Psoas muscle (tissue), 8 donors: ENCODE measurements around the gene GXYLT1. TPM values are rescaled to one million over a fixed set of nuclear protein-coding genes. Genes with fewer than 3 reads are reported as not detected.

Source experiments
- ATAC-seq, 4 donors: fragments of 200-7000 bp; cut with Tn5 transposase; one replicate each; pipeline ENCODE4 v1.9.1; 2020; ENCODE audit warnings: moderate library complexity in 3 of 4, mild to moderate bottlenecking in 2 of 4
- DNase-seq, 2 donors: peaks; one replicate each; pipeline ENCODE4 v3.0.0-alpha.2; 2020
- H3K27ac ChIP-seq: fragments of 200-600 bp; one replicate; pipeline ENCODE4 v1.8.0; 2022
- H3K27me3 ChIP-seq, 3 donors: fragments of 200-600 bp in 1 of 3; one replicate each; pipeline versions ENCODE4 v1.6.1 to v1.8.0; 2013 to 2022; ENCODE audit warnings: low read length in 2 of 3, mild to moderate bottlenecking in 2 of 3, moderate library complexity in 1 of 3; ENCODE audit not compliant: insufficient read depth in 3 of 3
- H3K36me3 ChIP-seq, 2 donors: fragments of 200-600 bp in 1 of 2; one replicate each; pipeline versions ENCODE4 v1.6.1 to v1.8.0; 2013 to 2022; ENCODE audit warnings: low read depth in 1 of 2, mild to moderate bottlenecking in 1 of 2, moderate library complexity in 1 of 2; ENCODE audit not compliant: insufficient read depth in 1 of 2
- H3K4me1 ChIP-seq: fragments of 200-600 bp; one replicate; pipeline ENCODE4 v1.8.0; 2022
- H3K4me3 ChIP-seq: fragments of 200-600 bp; one replicate; pipeline ENCODE4 v1.8.0; 2022; ENCODE audit warnings: mild to moderate bottlenecking
- H3K9me3 ChIP-seq: fragments of 200-600 bp; one replicate; pipeline ENCODE4 v1.8.0; 2022
- CTCF ChIP-seq: fragments of 200-600 bp; IDR thresholded peaks from one replicate; pipeline ENCODE4 v1.8.0; 2022; ENCODE audit warnings: antibody characterized with exemption
- WGBS, 3 donors: extraction: QIAGEN DNeasy Blood & Tissue Kit; methylation state at CpG; one replicate each; pipeline versions ENCODE4 v1.1.6 to v1.1.7; 2013; 5-methylcytosine and 5-hydroxymethylcytosine counted together
- intact Hi-C, 2 donors: fragments of 100-400 bp; cut with DNase I; formaldehyde crosslinking; loops; one replicate each; pipeline versions ENCODE4 v1.11.0 to v1.14.2; 2022
- polyA plus RNA-seq, 3 donors: library from polyadenylated mRNA; stranded (reverse); fragments of 200-250 nt; gene quantifications; one replicate each; pipeline ENCODE4 v1.2.3, GENCODE V29; 2013
- total RNA-seq, 4 donors: library from RNA; stranded (reverse); fragmentation: NEBNext Ultra II Directional in 2 of 4; extraction: Animal tissue kit (Norgen Biotek cat#: 25700) in 2 of 4; gene quantifications; one replicate each; pipeline versions ENCODE4 v1.2.1 to v1.2.4, GENCODE V29; 2021 to 2023
- donor health status: healthy with polysubstance abuse.
- donor health status: DM: no; HTN: no; CAD: no; lungs with moderate emphysema.
- donor health status: Bipolar disorder and iron deficiency.
- donor health status: healthy.
- donor health status: DM: yes; HTN: yes; CAD: no.
- donor health status: DM: no; HTN: no; CAD: no.
- donor health status: DM: no; HTN: no; CAD: no.
- donor health status: DM: yes; HTN: yes; CAD: no.

Gene GXYLT1
- total and polyA plus RNA-seq, 7 donors, result 1.3 to 6.3 (median 4.3) TPM

DNA sequence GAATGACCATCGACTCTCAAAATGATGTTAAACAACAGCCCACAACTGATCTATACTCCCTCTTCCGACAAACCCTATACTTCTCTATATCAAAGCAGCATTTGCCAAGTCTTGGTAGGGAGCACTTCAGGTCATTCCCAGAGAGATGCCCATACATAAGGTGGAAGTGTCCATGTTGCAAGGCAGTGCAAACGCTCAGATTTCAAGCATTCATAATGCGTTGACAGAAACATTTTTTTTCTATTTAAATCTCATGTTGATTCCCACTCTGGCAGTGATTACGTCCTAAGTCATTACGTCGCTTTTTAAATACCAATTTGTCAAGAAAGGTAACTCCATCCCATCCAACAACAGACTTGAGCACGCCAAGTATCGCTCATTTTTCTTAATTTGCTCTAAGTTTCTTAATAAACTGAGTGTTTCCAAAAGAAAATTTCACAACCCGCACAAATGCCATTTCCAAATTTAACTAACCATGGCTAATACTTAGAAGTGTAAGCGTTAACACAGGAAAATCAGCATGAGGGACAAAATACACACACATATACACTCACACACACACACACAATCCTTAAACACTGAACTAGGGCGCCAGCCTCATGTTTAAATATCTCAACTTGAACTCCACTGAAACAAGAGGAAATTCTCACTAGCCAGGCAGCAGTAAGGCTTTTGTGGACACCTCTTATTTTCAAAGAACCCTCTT lies 1.1 kb downstream of the GXYLT1 start:
- 6 to 9% (median 7%) methylated on average over 12 of the region's 12 CpGs for WGBS, 3 donors
- H3K4me1 ChIP-seq, result peaks cover 18% of the 10 kb centered on the region
- H3K27ac ChIP-seq, result peak overlapping the region; percentile 85
- H3K9me3 ChIP-seq, result no peaks in the 10 kb centered on the region
- no peaks in the 10 kb centered on the region for H3K27me3 ChIP-seq
- no peak for TF ChIP-seq CTCF
- DNase-seq, result no peak
- intact Hi-C loops, result loop anchor here (5.0 kb wide), 1 partner anchor 94 kb away; the partner anchor contains the start of gene YAF2 (in 2 of the 2)
- peak overlapping the region; percentile 73 for H3K4me3 ChIP-seq
- H3K36me3 ChIP-seq, result no peaks in the 10 kb centered on the region
- ATAC-seq, result no peak

DNA sequence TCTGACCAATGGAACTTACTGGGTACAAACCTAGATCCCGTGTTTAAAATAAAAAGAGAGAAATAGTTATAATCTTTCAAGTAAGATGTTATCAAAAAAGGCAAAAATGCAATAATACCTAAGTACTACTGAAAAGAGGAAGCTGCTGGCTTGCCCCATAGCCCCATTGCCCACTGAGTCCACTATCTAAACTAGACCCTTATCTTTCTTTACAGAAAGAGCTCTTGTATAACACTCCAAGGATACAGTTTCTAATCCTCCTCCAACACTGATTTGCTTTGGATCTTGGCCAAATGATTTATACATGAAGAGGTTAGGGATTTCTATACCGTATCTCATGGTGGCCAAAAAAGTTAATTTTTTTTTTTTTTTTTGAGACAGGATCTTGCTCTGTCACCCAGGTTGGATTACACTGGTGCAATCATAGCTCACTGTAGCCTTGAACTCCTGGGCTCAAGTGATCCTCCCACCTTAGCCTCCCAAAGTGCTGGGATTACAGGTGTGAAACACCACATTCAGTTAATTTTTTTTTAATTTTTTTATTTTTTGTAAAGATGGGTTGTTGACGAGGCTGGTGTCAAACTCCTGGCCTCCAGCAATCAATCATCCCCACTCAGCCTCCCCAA lies 2.6 kb downstream of the GXYLT1 start:
- no peaks in the 10 kb centered on the region for H3K27me3 ChIP-seq
- no peaks in the 10 kb centered on the region for H3K36me3 ChIP-seq
- H3K4me3 ChIP-seq, result no peak overlapping the region
- no peak for ATAC-seq
- WGBS, 3 donors, result 86 to 93% (median 90%) methylated on average over 3 of the region's 3 CpGs
- no peak overlapping the region for H3K27ac ChIP-seq
- no peaks in the 10 kb centered on the region for H3K9me3 ChIP-seq
- no peak for TF ChIP-seq CTCF
- peaks cover 22% of the 10 kb centered on the region for H3K4me1 ChIP-seq
- intact Hi-C loops, result loop anchor here (5.0 kb wide), 1 partner anchor 95 kb away; the partner anchor contains the start of gene YAF2 (in 2 of the 2)
- DNase-seq, result no peak

- Histone ChIP-seq H3K4me3 (no peak overlapping the region), H3K4me1 (peaks cover 24% of the 10 kb centered on the region), H3K27me3 (no peaks in the 10 kb centered on the region), H3K27ac (no peak overlapping the region), H3K36me3 (no peaks in the 10 kb centered on the region), H3K9me3 (no peaks in the 10 kb centered on the region)
- 45 to 58% (median 49%) methylated on average over 3 of the region's 3 CpGs for WGBS, 3 donors
- ATAC-seq, result no peak
- intact Hi-C loops, result loop anchor here (5.0 kb wide), 1 partner anchor 96 kb away; the partner anchor contains the start of gene YAF2 (in 2 of the 2)
- no peak for TF ChIP-seq CTCF
- DNase-seq, result no peak
Observed at GRCh38 chr12:42140901-42141300, 3.8 kb downstream of the GXYLT1 start.

GRCh38 chr12:42135259-42135814 lies 9.3 kb downstream of the GXYLT1 start:
- DNase-seq, result no peak
- Histone ChIP-seq H3K9me3 (no peaks in the 10 kb centered on the region), H3K4me1 (peaks cover 28% of the 10 kb centered on the region), H3K4me3 (no peak overlapping the region), H3K27ac (no peak overlapping the region), H3K27me3 (no peaks in the 10 kb centered on the region), H3K36me3 (no peaks in the 10 kb centered on the region)
- intact Hi-C loops, result no loop called here
- ATAC-seq, result no peak
- no peak for TF ChIP-seq CTCF
- 90 to 96% (median 92%) methylated on average over 3 of the region's 3 CpGs for WGBS, 3 donors
